ENCODE data around the gene UNC45B.

GRCh38 chr17:35121315-35121714 is 26.3 kb upstream of the UNC45B start, which contains the start of gene FNDC8:
- TF ChIP-seq U2AF2 (IDR thresholded peaks at IDR 0.05; ENCODE audit: low read depth, low read length) = no peak
- TF ChIP-seq ZFX (CRISPR knock-in tag; IDR thresholded peaks at IDR 0.05; ENCODE audit: low read depth) = no peak
- TF ChIP-seq CTCF (CRISPR knock-in tag; IDR thresholded peaks at IDR 0.05) = no peak
- TF ChIP-seq ZNF678 (CRISPR knock-in tag; IDR thresholded peaks at IDR 0.05) = no peak
- TF ChIP-seq ETS1 (CRISPR knock-in tag; IDR thresholded peaks at IDR 0.05) = no peak
